Stimulated activated CD4-positive, alpha-beta T cell treated with anti-CD3 and anti-CD28 coated beads, Interleukin-4, amount 100 ng/mL, for 4 hours (primary cell): ENCODE results near the gene GPN1.
"Not testable (repeated sequence)": the region's sequence is repeated elsewhere in the genome, so short reads cannot be mapped to it uniquely, and the experiment has no call there.

Source experiments
- DNase-seq, 2 experiments: peaks; one replicate each; pipeline ENCODE4 v3.0.0-alpha.2; 2020

GPN1 gene

GRCh38 chr2:27672723-27673486, 44.1 kb downstream of the GPN1 start:
- no peak for DNase-seq

GRCh38 chr2:27680571-27680970, 51.7 kb downstream of the GPN1 start:
- no peak for DNase-seq

- DNase-seq: no peak
Observed at GRCh38 chr2:27681841-27682240, 53.0 kb downstream of the GPN1 start.

GRCh38 chr2:27682334-27682771, 53.5 kb downstream of the GPN1 start:
- DNase-seq: not testable (repeated sequence)

GRCh38 chr2:27683390-27684071, 54.7 kb downstream of the GPN1 start:
- peak; percentile 73 to 74 for DNase-seq

- DNase-seq: not testable (repeated sequence)
Observed at GRCh38 chr2:27685006-27685405, 56.2 kb downstream of the GPN1 start.

GRCh38 chr2:27685577-27685976, 56.7 kb downstream of the GPN1 start:
- no peak for DNase-seq

- no peak for DNase-seq
Observed at GRCh38 chr2:27687232-27687631, 58.4 kb downstream of the GPN1 start.

GRCh38 chr2:27689424-27689823, 60.6 kb downstream of the GPN1 start:
- no peak for DNase-seq

GRCh38 chr2:27690052-27690451, 61.2 kb downstream of the GPN1 start:
- no peak for DNase-seq

GRCh38 chr2:27697660-27698059, 68.8 kb downstream of the GPN1 start:
- DNase-seq: no peak
